T-helper 22 cell (primary cell): ENCODE results near the gene CHSY1.

Experiments used
- DNase-seq: peaks from one replicate; pipeline ENCODE4 v3.0.0-alpha.2; 2020; ENCODE audit warnings: low read depth

Gene CHSY1

GRCh38 chr15:101188637-101189408, 63.0 kb downstream of the CHSY1 start:
- no peak for DNase-seq

- no peak for DNase-seq
Measured at GRCh38 chr15:101187820-101188636, 63.8 kb downstream of the CHSY1 start.

GRCh38 chr15:101185770-101186169, 66.1 kb downstream of the CHSY1 start:
- no peak for DNase-seq

GRCh38 chr15:101185336-101185735, 66.5 kb downstream of the CHSY1 start:
- DNase-seq, result no peak

DNA sequence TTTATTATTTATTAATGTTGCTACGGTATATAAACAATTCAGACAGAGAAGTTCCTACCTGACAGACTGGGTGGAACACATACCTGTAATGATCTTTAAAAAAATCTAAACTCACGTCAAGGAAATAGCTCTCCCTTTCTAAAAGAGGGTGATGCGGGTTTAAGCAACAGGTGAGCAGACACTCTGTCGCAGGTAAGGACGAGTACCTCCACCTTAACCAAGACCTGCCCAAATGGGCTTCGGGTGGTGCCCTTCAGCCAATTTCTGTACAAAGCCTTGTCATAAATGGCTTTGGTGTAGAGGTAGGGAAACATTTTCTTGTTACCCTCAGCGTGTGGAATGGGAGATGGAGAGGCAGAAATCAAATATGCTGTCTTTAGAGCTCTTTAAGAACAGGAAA, 67.0 kb downstream of the CHSY1 start:
- DNase-seq, result no peak

DNA sequence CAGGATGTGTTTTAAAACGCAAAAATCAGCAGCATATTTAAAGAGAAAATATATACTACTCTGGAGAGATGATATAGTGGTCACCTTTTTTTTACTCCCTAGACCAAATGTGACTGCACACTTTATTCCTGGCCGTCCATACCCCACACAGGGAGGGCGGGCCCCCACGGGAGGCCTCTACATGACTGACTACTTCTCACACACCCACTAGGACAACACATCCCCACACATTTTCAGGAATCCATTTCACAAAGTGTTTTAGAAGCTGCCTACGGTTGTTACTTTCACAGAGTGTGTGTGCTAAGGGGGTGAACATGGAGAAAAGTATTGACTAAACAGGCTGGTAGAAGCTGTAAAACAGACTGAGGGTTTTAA, 67.9 kb downstream of the CHSY1 start:
- DNase-seq, result no peak

GRCh38 chr15:101183226-101183930, 68.5 kb downstream of the CHSY1 start:
- no peak for DNase-seq

GRCh38 chr15:101182215-101182614, 69.6 kb downstream of the CHSY1 start:
- no peak for DNase-seq

GRCh38 chr15:101181349-101181748, 70.5 kb downstream of the CHSY1 start:
- DNase-seq, result no peak

- no peak for DNase-seq
Measured at GRCh38 chr15:101180620-101181307, 71.1 kb downstream of the CHSY1 start.

- no peak for DNase-seq
Measured at GRCh38 chr15:101179341-101180153, 72.3 kb downstream of the CHSY1 start.

GRCh38 chr15:101178931-101179330, 72.9 kb downstream of the CHSY1 start:
- DNase-seq, result no peak

DNA sequence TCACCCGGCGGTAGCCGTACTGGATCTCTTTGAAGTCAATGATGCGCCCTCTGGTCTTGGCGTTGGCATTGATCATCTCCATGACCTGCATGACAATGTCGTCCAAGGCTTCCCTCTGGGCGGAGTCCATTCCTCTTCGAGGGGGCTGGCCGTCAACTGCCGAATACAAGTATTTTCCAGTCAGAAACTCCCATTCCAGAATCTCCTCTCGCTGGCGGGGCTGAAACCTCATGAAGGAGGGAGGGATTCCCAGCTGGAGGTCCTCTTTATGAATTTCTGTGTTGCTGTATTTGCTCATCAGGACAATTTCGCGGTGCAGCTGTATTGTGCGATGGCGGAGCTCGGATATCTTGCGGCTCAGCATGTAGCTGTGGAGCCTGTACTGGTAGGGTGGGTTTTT, 73.4 kb downstream of the CHSY1 start:
- no peak for DNase-seq

DNA sequence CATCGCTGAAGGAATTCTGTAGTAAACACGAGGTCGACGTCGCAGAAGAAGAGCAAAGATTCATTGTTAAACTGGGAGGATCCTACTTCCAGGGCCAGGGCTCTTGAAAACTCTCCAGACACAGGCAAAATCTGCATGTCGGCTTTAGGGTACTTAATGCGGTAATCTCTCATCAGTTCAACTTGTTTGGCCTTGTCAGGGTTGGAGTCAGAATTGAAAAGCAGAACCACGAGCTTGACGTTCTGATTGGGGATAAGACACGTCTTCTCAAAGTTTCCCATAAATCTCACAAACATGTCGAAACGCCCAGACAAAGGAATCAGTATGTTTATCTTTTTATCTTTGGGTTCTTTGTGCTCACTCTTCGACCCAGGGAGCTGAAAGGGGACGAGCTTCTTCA, 74.0 kb downstream of the CHSY1 start:
- DNase-seq, result no peak

GRCh38 chr15:101176625-101177024, 75.2 kb downstream of the CHSY1 start:
- no peak for DNase-seq

DNA sequence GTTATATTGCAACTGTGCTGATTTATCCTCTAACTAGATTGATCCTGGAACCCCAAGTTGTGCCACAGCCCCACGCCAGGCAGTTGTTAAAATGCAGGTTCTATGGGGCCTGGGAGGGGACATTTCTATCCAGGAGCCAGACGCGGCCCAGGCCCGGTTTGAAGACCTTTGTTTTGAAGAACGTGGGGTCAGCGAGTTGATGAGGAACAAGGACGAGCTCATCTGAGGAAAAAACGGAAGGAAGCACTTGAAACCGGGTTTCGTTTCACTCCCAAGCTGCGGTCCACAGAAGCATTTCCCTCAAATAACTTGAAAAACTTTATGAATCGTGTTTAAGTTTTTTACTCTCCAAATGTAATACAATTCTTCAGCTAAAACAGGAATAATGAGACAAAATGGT, 76.4 kb downstream of the CHSY1 start:
- DNase-seq, result no peak

GRCh38 chr15:101174152-101174920, 77.5 kb downstream of the CHSY1 start:
- no peak for DNase-seq

DNA sequence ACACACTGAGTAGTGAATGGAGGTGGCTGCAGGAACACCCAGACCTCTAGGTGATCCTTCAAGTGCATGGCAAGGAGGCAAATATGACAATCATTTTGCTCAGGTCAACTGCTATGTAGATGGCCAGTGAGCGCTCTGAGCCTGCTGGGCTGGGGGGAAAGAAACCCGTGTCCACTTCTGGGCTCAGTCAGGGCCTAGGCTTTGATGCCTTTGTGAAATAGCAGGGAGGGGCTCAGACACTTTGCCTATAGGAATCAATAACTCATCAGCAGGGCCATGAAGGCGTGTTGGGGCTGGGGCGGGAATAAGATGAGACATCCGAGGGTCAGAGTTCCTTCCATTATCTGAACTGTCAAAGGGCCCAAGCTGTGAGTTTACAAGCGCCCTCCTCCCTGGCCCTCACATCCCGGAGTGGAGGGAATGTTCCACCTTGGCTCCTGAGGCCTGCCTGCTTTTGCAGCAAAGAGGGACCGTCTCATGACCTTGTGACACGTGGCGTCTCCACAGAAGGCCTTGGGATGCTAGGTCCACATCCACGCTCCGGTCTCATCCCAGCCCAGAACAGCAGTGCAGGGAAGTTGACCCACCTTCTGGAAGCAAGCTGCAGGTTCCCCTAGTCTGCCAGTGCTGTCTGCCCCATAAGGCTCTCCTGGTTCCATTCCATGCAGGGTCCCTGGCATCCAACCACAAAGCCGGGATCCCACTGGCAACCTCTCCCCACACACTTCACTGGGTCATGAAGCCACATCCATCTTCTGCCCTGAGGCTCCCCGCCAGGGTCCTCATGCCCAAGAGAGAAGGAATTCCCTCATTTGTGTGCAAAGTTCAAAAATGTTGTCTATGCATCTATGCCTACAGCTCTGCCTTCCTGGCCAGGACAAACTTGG, 78.4 kb downstream of the CHSY1 start:
- DNase-seq, result no peak

GRCh38 chr15:101172501-101173071, 79.3 kb downstream of the CHSY1 start:
- no peak for DNase-seq
